Epithelial cell of esophagus (primary cell): Measurements from ENCODE around the gene ANO10.
A peak's percentile ranks its signal among the peaks of the same experiment; 100 is the strongest.
"Not testable (repeated sequence)": the region's sequence is repeated elsewhere in the genome, so short reads cannot be mapped to it uniquely, and the experiment has no call there.

Experiments
- DNase-seq: peaks from one replicate; pipeline ENCODE4 v3.0.0; 2010; ENCODE audit warnings: low read depth
- H3K4me3 ChIP-seq: 2 replicates; pipeline ENCODE4 v1.5.1; 2011; ENCODE audit warnings: mild to moderate bottlenecking, low read length, control low read depth
- TF ChIP-seq, protein P1 (sequence below): IDR thresholded peaks from 2 replicates; pipeline ENCODE4 v1.5.1; 2011; ENCODE audit warnings: low read depth, mild to moderate bottlenecking, low read length, control low read depth, inconsistent platforms; ENCODE audit not compliant: insufficient read depth; ENCODE audit errors: missing control alignments

Gene ANO10

DNA sequence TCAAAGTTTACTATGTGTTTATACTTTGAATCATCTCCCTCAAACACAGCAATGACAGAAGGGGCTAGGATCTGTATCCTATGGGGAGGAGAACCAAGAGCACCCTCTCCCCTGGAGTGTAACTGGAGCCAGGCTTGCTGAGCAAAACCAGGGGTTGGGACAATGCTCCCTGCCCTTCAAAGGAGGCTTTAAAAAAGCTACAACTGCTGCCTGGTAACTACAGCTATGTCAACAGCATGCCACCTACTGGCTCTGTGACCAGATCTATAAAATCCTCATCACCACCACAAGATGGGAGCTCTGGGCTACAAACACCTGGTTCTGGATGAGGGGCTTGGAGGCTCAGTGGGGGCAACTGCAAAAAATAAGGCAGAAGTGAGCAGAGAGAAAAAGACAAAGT is 61.9 kb downstream of the ANO10 start:
- DNase-seq: no peak
- TF ChIP-seq, protein P1, sequence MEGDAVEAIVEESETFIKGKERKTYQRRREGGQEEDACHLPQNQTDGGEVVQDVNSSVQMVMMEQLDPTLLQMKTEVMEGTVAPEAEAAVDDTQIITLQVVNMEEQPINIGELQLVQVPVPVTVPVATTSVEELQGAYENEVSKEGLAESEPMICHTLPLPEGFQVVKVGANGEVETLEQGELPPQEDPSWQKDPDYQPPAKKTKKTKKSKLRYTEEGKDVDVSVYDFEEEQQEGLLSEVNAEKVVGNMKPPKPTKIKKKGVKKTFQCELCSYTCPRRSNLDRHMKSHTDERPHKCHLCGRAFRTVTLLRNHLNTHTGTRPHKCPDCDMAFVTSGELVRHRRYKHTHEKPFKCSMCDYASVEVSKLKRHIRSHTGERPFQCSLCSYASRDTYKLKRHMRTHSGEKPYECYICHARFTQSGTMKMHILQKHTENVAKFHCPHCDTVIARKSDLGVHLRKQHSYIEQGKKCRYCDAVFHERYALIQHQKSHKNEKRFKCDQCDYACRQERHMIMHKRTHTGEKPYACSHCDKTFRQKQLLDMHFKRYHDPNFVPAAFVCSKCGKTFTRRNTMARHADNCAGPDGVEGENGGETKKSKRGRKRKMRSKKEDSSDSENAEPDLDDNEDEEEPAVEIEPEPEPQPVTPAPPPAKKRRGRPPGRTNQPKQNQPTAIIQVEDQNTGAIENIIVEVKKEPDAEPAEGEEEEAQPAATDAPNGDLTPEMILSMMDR: no peak
- no peak overlapping the region for H3K4me3 ChIP-seq

DNA sequence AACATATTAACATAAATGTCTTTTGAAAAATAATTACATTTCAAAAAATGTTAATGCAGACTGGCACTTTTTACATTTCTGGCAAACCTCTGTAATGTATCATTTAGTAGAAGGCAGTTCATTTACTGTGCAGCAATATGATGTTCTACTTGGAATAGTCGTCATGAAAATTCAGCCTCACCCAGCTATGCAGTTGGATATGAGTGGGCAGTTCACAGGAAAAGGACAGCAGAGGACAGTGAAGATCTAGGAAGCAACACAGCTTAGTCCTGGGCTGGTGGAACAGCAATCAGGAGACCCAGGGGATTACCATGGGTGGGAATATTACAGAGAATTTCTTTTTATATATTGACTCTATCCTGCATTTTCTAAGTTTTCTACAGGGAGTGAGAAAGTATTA is 63.6 kb downstream of the ANO10 start:
- TF ChIP-seq, protein P1: no peak
- DNase-seq: no peak
- H3K4me3 ChIP-seq: no peak overlapping the region

- DNase-seq: no peak
- no peak overlapping the region for H3K4me3 ChIP-seq
- TF ChIP-seq, protein P1: no peak
These were observed 72.1 kb downstream of the ANO10 start for GRCh38 chr3:43549626-43550290.

- peak; percentile 59 for DNase-seq
- not testable (repeated sequence) for H3K4me3 ChIP-seq
- TF ChIP-seq, protein P1: peak; percentile 37
These were observed 77.5 kb downstream of the ANO10 start for GRCh38 chr3:43544277-43544676.

- no peak overlapping the region for H3K4me3 ChIP-seq
- TF ChIP-seq, protein P1: no peak
- no peak for DNase-seq
These were observed 79.3 kb downstream of the ANO10 start for GRCh38 chr3:43542328-43543043.

GRCh38 chr3:43540624-43541023 is 81.2 kb downstream of the ANO10 start:
- DNase-seq: peak; percentile 43

More at GRCh38 chr3:43540624-43541023, 81.2 kb downstream of the ANO10 start:
- no peak overlapping the region for H3K4me3 ChIP-seq
- TF ChIP-seq, protein P1: no peak
